AG20443 (cell line): ENCODE results near the gene ADGRG7.
A peak's percentile ranks its signal among the peaks of the same experiment; 100 is the strongest.
"Not testable (repeated sequence)": the region's sequence is repeated elsewhere in the genome, so short reads cannot be mapped to it uniquely, and the experiment has no call there.

Experiments used
- DNase-seq: peaks from one replicate; pipeline ENCODE4 v3.0.0; 2012; ENCODE audit warnings: low spot score, mixed read lengths

Gene ADGRG7

GRCh38 chr3:100645913-100646312 is 36.5 kb downstream of the ADGRG7 start:
- no peak for DNase-seq

GRCh38 chr3:100647171-100647570 is 37.8 kb downstream of the ADGRG7 start:
- DNase-seq: no peak

- DNase-seq: no peak
Measured at GRCh38 chr3:100647657-100648056, 38.3 kb downstream of the ADGRG7 start.

- peak; percentile 45 for DNase-seq
Measured at GRCh38 chr3:100650651-100651619, 41.5 kb downstream of the ADGRG7 start.

GRCh38 chr3:100653604-100654294 is 44.3 kb downstream of the ADGRG7 start:
- no peak for DNase-seq

GRCh38 chr3:100656945-100657344 is 47.5 kb downstream of the ADGRG7 start:
- DNase-seq: no peak

GRCh38 chr3:100661294-100661693 is 51.9 kb downstream of the ADGRG7 start:
- DNase-seq: not testable (repeated sequence)

- DNase-seq: no peak
Measured at GRCh38 chr3:100662113-100662823, 52.9 kb downstream of the ADGRG7 start.

GRCh38 chr3:100665230-100665629 is 55.8 kb downstream of the ADGRG7 start:
- no peak for DNase-seq

- not testable (repeated sequence) for DNase-seq
Measured at GRCh38 chr3:100666699-100667098, 57.3 kb downstream of the ADGRG7 start.

- DNase-seq: not testable (repeated sequence)
Measured at GRCh38 chr3:100667316-100667715, 57.9 kb downstream of the ADGRG7 start.

- DNase-seq: not testable (repeated sequence)
Measured at GRCh38 chr3:100670995-100671394, 61.6 kb downstream of the ADGRG7 start.

GRCh38 chr3:100681496-100681895 is 72.1 kb downstream of the ADGRG7 start:
- DNase-seq: no peak

GRCh38 chr3:100682056-100682853 is 72.9 kb downstream of the ADGRG7 start:
- DNase-seq: peak; percentile 20

GRCh38 chr3:100682854-100683760 is 73.7 kb downstream of the ADGRG7 start:
- no peak for DNase-seq

- DNase-seq: no peak
Measured at GRCh38 chr3:100693225-100693624, 83.8 kb downstream of the ADGRG7 start.

GRCh38 chr3:100695696-100696095 is 86.3 kb downstream of the ADGRG7 start:
- DNase-seq: no peak

- DNase-seq: no peak
Measured at GRCh38 chr3:100696161-100696560, 86.8 kb downstream of the ADGRG7 start.

GRCh38 chr3:100697172-100697571 is 87.8 kb downstream of the ADGRG7 start:
- DNase-seq: no peak

- no peak for DNase-seq
Measured at GRCh38 chr3:100697723-100698285, 88.4 kb downstream of the ADGRG7 start.
